Measurements from ENCODE around the gene RALGAPA2. TPM values are rescaled to one million over a fixed set of nuclear protein-coding genes. Genes with fewer than 3 reads are reported as not detected.

Gene RALGAPA2
- total RNA-seq, 1 donor from 2014 or later, result 17.2 TPM

GRCh38 chr20:20477444-20478041, 234.9 kb downstream of the RALGAPA2 start:
- intact Hi-C loops (cut with micrococcal nuclease), result no loop called here

DNA sequence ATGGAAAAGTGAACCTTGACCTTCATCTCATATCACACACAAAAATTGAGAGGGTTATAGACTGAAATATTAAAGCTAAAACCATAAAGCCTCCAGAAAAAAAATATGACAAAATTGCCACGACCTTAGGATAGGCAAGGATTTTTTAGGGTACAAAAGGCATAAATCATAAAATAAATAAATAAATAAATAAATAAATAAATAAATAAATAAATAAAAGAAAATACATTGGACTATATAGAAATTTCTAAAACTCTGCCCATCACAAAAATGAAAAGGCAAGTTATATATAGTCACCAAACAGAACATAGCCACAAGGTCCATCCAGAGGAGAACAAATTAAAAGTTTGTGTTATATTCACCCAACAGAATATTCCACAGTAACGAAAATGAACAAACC, 235.9 kb downstream of the RALGAPA2 start:
- intact Hi-C loops (cut with micrococcal nuclease), result no loop called here

DNA sequence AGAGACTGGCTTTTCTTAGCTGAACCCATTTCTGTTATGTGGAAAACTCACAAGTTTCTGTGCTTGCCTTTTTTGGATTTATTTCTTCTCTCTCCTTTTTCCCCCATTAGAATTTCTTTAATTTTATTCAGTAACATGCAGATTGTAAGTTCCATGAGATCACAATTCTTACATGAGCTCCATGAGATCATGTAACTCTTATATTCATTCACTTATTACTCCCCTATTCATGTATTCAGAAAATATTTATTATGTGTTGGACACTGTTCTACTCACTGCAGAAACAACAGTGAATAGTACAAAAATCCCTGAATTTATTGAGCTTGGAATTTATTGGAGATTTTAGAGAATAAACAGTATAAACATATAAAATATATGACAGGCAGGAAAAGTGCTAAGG, 238.8 kb downstream of the RALGAPA2 start:
- intact Hi-C loops (cut with micrococcal nuclease), result no loop called here

- intact Hi-C loops (cut with micrococcal nuclease), result no loop called here
Measured at GRCh38 chr20:20472684-20473274, 239.7 kb downstream of the RALGAPA2 start.

DNA sequence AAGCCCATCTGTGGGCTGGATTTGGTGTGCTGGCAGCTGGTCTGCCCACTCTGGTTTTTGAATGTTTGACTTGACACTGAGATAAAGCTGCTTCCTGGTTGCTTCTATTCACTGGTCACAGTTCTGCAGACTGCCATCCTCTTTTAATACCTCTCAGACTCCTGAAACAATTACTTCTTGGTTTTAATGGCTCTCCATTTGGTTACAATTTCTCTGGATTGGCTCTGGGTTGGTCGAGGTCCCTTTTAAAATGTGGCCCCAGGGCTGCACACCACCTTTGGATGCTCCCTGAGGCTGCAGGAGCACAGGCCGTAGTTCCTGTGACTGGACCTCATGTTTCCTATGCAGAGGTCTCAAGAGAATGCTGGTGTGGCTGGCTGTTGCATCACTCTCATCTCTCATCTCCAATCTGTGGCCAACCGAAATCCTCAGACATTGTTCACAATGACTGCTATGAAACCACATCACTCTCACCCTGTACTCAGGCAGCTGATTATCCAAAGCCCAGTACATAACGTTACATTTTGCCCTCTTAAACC, 246.0 kb downstream of the RALGAPA2 start:
- intact Hi-C loops (cut with micrococcal nuclease), result no loop called here

DNA sequence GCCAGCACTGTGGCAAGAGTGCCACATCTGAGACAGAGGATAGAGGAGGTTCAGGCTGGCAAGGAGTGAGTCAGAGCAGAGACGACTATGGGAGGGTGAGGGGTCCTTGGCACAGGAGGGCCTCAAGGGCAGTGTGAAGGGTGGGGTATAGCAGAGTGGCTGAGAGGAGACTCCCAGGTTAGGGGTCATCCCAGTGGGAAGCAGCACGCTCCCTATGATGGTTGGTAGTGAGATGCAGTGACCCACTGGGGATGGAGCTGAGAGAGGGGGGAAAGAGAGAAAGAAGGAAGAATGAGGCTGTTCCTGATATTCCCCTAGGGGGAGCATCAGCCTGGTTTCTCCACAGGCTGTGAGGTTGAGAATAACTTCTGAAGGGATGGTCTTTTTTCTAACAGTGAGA, 247.2 kb downstream of the RALGAPA2 start:
- intact Hi-C loops (cut with micrococcal nuclease), result no loop called here

DNA sequence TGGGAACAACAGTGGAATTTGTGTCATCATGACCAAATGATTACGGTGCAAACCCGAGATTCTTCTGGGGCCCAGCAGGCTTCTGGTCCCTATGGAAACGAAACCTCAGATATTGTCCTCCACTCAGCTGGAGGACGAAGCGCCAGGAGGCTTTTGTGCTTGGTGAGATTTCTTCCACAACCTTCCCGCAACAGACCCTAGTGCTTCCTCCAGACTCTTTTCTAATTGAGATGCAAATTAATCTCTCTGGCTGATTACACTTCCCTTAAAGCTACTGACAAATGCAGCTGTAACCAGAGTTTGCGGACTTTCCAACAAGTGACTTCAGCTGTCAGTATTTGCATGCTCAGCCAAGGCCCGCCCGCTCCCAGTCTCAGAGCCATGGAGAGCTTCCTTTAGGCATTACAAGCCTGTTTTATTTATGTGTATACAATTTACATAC, 248.5 kb downstream of the RALGAPA2 start:
- intact Hi-C loops (cut with micrococcal nuclease), result no loop called here

DNA sequence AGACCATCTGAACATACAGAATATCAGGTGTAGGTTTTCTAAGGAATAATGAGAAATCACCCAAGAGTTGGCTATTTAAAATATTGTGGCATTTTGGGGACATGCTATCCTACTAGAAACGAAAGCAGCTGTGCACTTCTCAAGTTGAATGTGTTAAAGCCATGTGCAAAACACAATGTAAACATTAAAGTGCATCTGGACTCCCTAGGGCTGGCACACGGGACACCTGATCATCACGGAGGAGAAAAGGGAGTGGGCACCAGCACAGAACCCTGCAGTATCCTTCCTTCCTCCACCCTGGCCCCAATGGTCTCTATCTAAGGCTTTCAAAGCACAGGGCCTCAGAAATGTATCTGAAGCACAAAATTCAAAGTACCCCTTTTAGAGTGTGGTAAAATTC, 250.3 kb downstream of the RALGAPA2 start:
- intact Hi-C loops (cut with micrococcal nuclease), result no loop called here

DNA sequence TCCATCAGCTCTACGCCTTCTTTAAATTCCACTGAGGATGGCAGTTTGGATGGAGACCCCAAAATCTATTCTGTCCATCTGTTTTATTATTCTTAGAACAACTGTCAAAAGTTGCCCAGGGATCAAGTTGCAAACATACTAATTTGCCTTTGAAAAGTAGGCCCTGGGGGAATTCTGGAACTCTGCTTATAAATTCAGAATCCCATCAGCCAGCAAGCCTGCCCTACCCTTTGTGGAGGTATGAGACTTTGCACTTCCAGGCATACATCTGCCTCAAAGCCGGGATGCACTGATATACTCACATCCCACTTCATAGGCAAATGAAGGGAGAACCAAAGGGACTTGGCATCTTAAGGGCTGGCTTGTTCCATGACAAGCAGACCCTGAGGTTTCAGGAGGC, 250.9 kb downstream of the RALGAPA2 start:
- intact Hi-C loops (cut with micrococcal nuclease), result no loop called here

GRCh38 chr20:20459726-20460125, 252.7 kb downstream of the RALGAPA2 start:
- intact Hi-C loops (cut with micrococcal nuclease), result no loop called here

DNA sequence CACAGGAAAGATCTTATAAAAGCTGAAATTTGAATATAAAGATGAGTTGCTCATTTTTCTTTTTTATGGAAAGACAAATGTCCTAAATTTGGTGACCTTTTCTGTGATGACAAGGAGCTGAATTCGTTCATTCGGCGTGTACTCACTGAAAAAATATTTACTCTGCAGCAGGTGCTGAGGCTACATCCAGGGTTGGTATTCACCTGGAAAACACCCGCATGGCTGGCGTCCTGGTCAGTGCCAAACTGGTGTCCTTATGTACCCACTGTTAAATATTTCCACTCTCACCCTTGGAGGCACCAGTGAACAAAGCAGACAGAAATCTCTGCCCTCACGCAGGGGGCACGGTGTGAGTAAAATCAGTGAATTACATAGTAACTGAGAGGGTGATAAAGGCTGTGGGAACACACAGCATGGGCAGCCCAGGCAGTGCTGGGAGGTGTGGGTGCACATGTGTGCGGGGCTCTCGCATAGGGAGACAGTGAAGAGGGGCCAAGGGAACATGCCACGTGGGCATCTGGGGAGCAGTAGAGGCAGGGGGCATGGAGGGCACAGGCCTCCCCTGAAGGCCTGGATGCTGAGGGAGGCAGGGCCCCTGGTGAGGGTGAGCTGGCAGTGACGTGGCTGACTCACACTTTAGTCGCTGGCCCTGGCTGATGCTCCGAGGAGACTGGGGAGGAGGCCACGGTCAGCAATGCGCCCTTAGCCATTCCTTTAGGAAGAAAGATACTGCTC, 254.9 kb downstream of the RALGAPA2 start:
- intact Hi-C loops (cut with micrococcal nuclease), result no loop called here

DNA sequence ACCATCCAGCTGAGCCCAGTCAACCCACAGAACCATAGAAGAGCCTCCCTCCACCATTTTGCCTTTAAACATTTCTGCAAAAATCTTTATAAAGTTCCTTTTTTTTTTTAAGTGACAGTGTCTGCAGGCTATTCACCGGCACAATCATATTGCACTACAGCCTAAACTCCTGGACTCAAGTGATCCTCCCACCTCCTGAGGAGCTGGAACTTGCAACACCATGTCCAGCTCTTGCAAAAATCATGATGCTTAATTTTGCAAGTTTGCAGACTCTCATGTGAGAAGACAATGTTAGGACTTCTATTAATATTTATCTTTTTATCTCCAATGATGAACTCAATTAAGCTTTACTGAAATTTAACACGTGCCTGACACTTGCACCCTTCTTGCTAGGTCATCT, 255.7 kb downstream of the RALGAPA2 start:
- intact Hi-C loops (cut with micrococcal nuclease), result no loop called here

DNA sequence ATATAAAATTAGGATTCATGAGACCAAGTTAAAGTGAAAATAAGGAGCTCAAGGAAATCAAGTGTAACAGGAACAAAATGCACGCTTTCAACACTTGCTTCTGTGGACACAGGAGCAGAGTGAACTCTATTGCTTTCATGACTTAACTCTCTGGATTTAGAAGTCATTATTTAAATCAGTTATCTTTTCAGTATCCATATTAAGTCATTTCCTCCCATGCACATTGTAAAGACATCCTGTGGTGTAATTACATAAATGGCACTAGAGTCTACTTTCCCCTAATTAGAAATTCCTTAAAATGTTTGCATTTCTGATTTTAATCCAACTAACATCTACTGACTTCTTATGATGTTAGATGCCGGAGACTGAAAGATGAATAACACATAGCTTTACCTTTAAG, 256.5 kb downstream of the RALGAPA2 start:
- intact Hi-C loops (cut with micrococcal nuclease), result no loop called here

DNA sequence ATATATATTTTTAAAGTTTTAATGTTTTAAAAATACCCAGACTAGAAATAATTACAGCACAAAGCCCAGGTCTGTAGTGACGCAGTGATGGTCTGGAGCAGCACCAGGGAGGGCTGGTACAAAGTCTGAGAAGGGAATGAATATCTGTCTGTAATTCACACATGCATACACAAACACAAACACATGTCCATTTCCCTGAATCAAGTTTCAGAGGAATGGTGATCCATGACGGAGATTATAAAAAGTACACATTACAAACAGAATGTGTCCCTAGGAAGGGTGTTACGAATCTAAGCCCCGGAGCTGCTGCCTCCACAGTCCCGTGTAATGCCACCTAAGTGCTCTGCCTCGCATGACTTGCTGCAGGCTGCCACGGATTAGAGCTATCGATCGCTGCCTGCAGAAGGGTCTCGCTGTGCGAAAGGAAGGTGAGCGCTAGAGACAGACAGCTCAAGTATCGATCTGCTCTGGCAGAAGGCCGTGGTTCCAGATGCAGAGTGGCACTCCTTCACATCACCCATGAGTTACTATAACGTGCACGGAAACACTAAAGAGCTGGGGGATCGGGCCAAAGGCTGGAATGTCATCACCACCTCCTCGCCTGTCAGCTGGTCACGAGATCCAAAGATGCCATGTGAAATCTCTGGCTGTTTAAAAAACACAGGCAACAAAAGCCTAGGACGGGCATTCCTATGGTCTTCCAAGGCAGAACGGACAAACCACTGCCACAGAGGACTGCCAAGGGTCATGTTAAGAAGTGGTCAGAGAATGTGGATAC, 257.4 kb downstream of the RALGAPA2 start:
- intact Hi-C loops (cut with micrococcal nuclease), result loop anchor here (5.0 kb wide), 1 partner anchor 32 kb away; no protein-coding TSS in a partner anchor

GRCh38 chr20:20454367-20454766, 258.1 kb downstream of the RALGAPA2 start:
- intact Hi-C loops (cut with micrococcal nuclease), result loop anchor here (5.0 kb wide), 1 partner anchor 33 kb away; no protein-coding TSS in a partner anchor

DNA sequence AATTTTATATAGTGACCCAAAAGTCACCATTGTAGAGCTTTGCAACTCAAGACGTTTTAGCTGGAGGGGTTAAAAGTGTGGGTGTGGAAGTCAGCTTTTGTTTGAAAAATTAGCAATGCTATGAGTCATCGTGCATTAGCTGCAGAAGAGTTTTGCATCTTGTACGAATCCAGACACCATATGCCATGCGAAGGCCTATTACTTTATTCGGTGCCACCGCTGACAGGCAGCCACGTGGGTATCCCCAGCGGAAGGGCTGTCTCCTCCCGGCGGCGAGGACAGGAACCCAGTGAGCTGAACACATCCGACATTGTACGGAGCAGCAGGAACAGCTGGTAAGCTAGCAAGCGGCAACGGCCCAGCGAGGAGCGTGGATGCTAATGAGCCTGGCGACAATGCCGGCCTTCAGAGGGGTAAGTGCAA, 260.2 kb downstream of the RALGAPA2 start:
- intact Hi-C loops (cut with micrococcal nuclease), result loop anchor here (5.0 kb wide), 1 partner anchor 35 kb away; no protein-coding TSS in a partner anchor

DNA sequence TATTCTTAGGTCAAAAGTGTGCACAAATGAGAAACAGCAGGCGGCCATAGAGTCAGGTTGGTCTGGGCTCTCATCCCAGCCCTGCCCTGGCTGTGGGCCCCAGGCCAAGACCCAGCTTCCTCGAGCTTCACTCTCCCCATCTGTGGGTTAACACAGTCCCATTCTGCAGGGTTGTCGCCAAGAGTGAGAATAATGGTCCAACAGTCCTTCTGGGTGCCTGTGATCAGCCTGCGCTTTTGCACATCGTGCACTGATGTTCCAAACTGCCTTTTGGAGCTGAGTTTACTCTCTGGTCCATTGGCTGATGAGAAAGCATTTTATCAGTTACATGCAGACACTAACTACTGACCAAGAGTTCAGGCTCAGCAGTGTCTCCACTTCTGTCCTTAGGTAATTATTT, 261.9 kb downstream of the RALGAPA2 start:
- intact Hi-C loops (cut with micrococcal nuclease), result loop anchor here (5.0 kb wide), 1 partner anchor 37 kb away; no protein-coding TSS in a partner anchor

DNA sequence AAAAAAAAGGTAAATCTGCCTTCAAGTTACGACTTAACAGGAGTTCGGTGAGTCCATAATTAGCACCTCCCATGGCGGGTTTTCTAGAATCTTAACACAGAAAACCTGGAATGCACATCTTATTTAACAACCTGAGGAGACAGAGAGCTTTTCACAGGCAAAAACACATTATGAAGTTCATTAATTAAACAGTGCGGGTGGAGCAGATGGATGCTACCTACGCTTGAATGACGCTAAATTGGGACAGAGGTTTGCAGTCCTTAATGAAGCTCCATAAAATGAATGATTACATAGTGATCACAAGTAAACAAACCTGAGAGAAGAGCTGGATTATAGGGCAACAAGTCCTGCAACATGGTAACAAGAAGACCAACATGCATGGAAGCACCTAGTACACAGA, 263.6 kb downstream of the RALGAPA2 start:
- intact Hi-C loops (cut with micrococcal nuclease), result no loop called here

GRCh38 chr20:20447196-20447595, 265.2 kb downstream of the RALGAPA2 start:
- intact Hi-C loops (cut with micrococcal nuclease), result no loop called here

DNA sequence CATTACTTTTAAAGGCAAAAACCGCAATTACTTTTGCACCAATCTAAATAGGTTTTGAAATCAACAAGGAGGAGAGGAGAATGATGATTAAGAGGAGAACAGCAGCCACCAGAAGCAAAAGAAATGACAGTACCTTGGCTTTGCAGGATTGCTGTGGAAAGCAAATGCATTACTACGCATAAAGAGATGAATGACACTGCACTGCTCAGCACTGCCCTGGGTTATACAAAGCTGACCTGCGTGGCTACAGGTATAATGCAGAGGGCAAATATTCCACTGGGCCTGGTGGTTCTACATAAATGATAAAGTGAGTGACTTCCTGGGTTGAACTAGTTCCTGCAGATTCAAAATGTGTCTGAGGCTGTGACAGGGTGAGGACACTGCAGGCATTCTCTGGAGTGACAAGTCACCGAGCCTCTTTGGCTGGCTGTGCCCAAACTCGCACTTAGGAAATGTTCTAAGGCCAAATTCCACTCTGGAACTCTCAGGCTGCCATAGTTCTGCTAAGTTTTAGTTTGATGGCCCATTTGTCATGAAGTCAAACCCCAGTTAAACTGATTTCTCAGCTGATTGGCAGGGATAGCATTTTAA, 265.9 kb downstream of the RALGAPA2 start:
- intact Hi-C loops (cut with micrococcal nuclease), result no loop called here

DNA sequence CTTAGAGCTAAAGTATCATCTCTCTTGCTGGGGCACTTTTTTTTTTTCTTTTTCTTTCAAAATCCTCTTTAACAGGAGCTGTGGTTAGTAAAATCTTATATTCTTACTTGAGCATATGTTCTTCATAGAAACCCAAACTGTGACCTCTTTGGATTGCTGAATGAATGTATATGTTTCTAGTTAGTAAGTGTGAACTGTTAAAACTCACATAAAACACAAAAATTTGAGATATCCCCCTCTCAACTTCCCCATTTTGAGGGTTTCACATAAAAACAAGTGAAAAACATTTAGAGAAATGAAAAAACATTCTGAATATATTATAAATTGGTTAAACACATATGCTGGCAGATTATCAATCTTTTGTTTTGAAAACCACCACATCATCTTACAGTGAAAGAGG, 266.4 kb downstream of the RALGAPA2 start:
- intact Hi-C loops (cut with micrococcal nuclease), result no loop called here
